Right lung (tissue), 5 donors: ENCODE results near the gene CCDC194. TPM values are rescaled to one million over a fixed set of nuclear protein-coding genes. Genes with fewer than 3 reads are reported as not detected.

Experiments used
- polyA plus RNA-seq, 5 donors: library from polyadenylated mRNA; unstranded; fragments of 120-200 nt; gene quantifications; one replicate each; pipeline versions ENCODE4 v1.2.1 to v1.2.3, GENCODE V29; 2013; ENCODE audit warnings: inconsistent platforms in 1 of 5, low replicate concordance in 1 of 5; ENCODE audit not compliant: insufficient read length in 5 of 5, insufficient read depth in 1 of 5

CCDC194 gene
- polyA plus RNA-seq, 5 donors, result 0.13 to 0.27 (median 0.21) TPM; not detected in 1

Other genes starting within 250 kb of the CCDC194 start
- gene USE1, start 178.8 kb downstream of the CCDC194 start, polyA plus RNA-seq, result 10 to 100 TPM; 28.0 to 44.7 (median 33.5) TPM
- gene OCEL1, start 168.0 kb downstream of the CCDC194 start, polyA plus RNA-seq, result 10 to 100 TPM; 10.7 to 22.8 (median 12.0) TPM
- 10 to 100 TPM; 19.8 to 46.6 (median 24.9) TPM for gene NR2F6, start 148.3 kb downstream of the CCDC194 start, polyA plus RNA-seq
- 10 to 100 TPM in 3 of 5 donors, 1 to 10 TPM in 2; 9.2 to 12.0 (median 10.3) TPM for gene USHBP1, start 129.5 kb downstream of the CCDC194 start, polyA plus RNA-seq
- gene BABAM1, start 126.8 kb downstream of the CCDC194 start, polyA plus RNA-seq, result 100 to 1,000 TPM; 103 to 116 (median 106) TPM
- gene ANKLE1, start 112.3 kb downstream of the CCDC194 start, polyA plus RNA-seq, result 1 to 10 TPM; 1.3 to 2.2 (median 1.8) TPM
- gene ABHD8, start 90.8 kb downstream of the CCDC194 start, polyA plus RNA-seq, result 10 to 100 TPM in 3 of 5 donors, 1 to 10 TPM in 2; 5.9 to 15.2 (median 10.4) TPM
- 10 to 100 TPM; 31.0 to 52.5 (median 36.6) TPM for gene MRPL34, start 88.3 kb downstream of the CCDC194 start, polyA plus RNA-seq
- 10 to 100 TPM; 27.5 to 40.6 (median 30.2) TPM for gene DDA1, start 84.6 kb downstream of the CCDC194 start, polyA plus RNA-seq
- 10 to 100 TPM in 3 of 5 donors, 1 to 10 TPM in 2; 8.1 to 13.0 (median 11.9) TPM for gene ANO8, start 59.3 kb downstream of the CCDC194 start, polyA plus RNA-seq
- gene GTPBP3, start 56.6 kb downstream of the CCDC194 start, polyA plus RNA-seq, result 10 to 100 TPM; 18.1 to 29.1 (median 23.0) TPM
- gene PLVAP, start 16.9 kb downstream of the CCDC194 start, polyA plus RNA-seq, result 10 to 100 TPM; 10.1 to 24.4 (median 19.6) TPM
- gene BST2, start 11.4 kb upstream of the CCDC194 start, polyA plus RNA-seq, result 10 to 100 TPM; 15.2 to 21.7 (median 17.8) TPM
- 10 to 100 TPM; 38.1 to 73.5 (median 48.8) TPM for gene MVB12A, start 25.9 kb upstream of the CCDC194 start, polyA plus RNA-seq
- gene TMEM221, start 54.5 kb upstream of the CCDC194 start, polyA plus RNA-seq, result 1 to 10 TPM; 1.2 to 2.7 (median 1.7) TPM
- gene NXNL1, start 66.7 kb upstream of the CCDC194 start, polyA plus RNA-seq, result under 1 TPM in 2 of 5 donors, not detected in 3; 0.11 to 0.26 TPM
- 10 to 100 TPM; 17.0 to 28.4 (median 25.1) TPM for gene SLC27A1, start 76.3 kb upstream of the CCDC194 start, polyA plus RNA-seq
- gene PGLS, start 117.5 kb upstream of the CCDC194 start, polyA plus RNA-seq, result 100 to 1,000 TPM in 1 of 5 donors, 10 to 100 TPM in 4; 55.1 to 105 (median 65.2) TPM
- 10 to 100 TPM; 51.9 to 71.3 (median 63.0) TPM for gene COLGALT1, start 161.5 kb upstream of the CCDC194 start, polyA plus RNA-seq